Measurements from ENCODE around the gene FAIM.
"Not testable (repeated sequence)": the region's sequence is repeated elsewhere in the genome, so short reads cannot be mapped to it uniquely, and the experiment has no call there.

The FAIM gene
- 2.2 to 3.6 reads per million in 2 donors for total RNA-seq

DNA sequence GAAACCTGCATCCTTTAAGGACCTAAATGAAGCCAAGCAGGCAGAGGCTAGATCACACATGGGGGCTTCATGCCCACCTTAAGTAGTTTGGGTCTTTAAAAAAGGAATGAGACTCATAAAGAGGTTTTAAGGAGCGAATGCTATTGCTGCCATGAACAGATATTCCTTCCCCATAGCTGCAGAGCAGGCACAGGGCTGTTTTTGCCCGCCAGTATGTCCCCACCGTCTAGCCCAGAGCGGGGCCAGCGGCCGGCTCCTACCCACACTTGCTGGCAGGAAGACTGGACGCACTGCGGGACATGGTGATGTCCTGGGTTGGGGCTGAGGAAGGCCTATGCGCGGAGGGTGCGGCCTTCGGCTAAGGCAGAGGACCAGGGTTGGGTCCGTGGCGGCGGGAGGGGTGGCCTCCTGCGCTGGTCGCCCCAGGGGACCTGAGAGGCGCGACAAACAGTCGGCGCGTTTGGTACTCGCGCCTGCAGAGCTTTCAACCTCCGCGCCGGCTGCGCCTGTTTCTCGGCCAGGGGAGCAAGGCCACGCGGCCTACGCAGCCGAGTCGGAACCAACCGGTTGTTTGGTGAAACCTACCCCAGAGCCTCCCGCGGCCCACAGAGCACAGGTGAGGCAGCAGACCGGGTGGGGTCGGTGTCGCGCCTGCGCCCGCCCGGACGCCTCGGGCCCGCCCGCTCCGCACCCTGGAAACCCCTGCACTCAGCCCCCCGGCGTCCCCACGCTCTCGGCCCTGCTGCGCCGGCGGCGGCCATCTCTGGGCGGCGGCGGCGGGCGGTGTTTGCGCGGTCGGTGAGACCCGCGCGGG is at the start of gene FAIM:
Gene FAIM (plus strand): TSS at position 450 of the 814 bp plus-strand sequence. CDS start 10,956 bp downstream, outside the sequence.
- peak; percentile 45 for DNase-seq

DNA sequence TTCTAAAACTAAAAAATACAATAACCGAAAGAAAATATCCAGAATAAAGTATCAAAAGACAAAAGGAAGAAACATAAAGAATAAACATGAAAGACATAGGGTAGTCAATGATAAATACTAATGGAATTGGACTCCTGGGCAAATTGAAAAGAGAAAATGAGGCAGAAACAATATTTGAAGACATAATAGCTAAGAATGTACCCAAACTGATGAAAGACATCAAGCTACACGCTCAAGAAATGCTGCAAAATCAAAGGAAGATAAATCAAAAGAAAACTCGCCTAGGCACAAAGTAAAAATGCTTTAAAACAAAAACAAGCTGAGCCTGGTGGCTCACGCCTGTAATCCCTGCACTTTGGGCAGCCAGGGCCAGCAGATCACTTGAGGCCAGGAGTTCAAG is 49.4 kb upstream of the FAIM start:
- no peak for DNase-seq

GRCh38 chr3:138560501-138560900 is 48.1 kb upstream of the FAIM start:
- no peak for DNase-seq

DNA sequence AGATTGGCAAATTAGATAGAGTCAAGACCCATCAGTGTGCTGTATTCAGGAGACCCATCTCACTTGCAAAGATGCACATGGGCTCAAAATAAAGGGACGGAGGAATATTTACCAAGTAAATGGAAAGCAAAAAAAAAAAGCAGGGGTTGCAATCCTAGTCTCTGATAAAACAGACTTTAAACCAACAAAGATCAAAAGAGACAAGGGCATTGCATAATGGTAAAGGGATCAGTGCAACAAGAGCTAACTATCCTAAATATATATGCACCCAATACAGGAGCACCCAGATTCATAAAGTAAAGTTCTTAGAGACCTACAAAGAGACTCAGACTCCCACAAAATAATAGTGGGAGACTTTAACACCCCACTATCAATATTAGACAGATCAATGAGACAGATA is 45.7 kb upstream of the FAIM start:
- DNase-seq, result not testable (repeated sequence)

- DNase-seq, result not testable (repeated sequence)
These were observed 42.3 kb upstream of the FAIM start for GRCh38 chr3:138566293-138566692.

DNA sequence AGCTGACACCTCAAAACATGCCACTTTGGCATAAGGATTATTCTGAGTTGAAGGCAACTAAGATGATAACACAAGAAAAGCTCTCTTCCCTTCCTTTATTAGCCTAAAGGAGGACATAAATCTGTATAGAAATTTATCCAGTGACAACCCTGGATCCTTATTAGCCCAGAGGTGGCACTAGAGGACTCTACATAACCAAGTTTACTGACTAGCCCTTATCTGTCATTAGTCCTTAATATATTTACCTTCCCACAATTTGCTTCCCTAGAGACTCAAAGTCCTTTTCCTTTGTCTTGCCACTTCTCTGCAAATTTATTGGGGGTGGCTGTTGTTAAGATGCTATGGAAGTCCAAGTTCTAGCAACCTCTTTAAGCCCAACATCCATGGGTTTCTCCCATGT is 41.2 kb upstream of the FAIM start:
- DNase-seq, result no peak

GRCh38 chr3:138569090-138569489 is 39.5 kb upstream of the FAIM start:
- DNase-seq, result no peak

DNA sequence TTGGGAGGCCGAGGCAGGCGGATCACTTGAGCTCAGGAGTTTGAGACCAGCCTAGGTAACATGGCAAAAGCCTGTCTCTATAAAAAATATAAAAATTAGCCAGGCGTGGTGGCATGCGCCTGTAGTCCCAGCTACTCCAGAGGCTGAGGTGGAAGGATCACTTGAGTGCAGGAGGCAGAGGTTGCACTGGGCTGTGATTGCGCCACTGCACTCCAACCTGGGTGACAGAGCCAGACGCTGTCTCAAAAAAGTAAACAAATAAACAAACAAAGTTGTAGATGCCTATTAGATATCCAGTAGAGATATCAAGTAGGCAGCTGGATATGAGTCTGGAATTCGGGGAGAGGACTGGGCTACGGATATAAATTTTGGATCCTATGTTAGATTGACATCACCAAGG is 38.9 kb upstream of the FAIM start:
- DNase-seq, result not testable (repeated sequence)

- DNase-seq, result no peak
These were observed 35.4 kb upstream of the FAIM start for GRCh38 chr3:138573138-138573537.

- no peak for DNase-seq
These were observed 30.4 kb upstream of the FAIM start for GRCh38 chr3:138578141-138578540.

GRCh38 chr3:138578961-138579574 is 29.5 kb upstream of the FAIM start:
- no peak for DNase-seq

- no peak for DNase-seq
These were observed 21.2 kb upstream of the FAIM start for GRCh38 chr3:138587374-138587773.

DNA sequence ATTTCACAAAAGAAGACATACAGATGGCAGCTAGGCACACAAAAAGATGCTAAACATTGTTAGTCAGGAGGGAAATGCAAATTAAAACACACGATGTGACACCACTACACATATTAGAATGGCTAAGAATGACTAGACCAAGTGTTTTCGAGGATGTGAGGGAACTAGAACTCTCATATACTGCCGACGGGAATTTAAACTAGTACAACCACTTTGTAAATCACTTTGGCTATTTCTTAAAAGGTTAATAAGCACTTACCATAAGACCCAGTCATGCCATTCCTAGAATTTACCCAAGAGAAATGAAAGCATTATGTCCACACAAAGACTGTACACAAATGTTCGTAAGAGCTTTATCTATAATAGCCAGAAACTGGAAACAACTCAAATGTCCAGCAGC is 20.1 kb upstream of the FAIM start:
- DNase-seq, result no peak

- no peak for DNase-seq
These were observed 17.2 kb upstream of the FAIM start for GRCh38 chr3:138591392-138591791.

DNA sequence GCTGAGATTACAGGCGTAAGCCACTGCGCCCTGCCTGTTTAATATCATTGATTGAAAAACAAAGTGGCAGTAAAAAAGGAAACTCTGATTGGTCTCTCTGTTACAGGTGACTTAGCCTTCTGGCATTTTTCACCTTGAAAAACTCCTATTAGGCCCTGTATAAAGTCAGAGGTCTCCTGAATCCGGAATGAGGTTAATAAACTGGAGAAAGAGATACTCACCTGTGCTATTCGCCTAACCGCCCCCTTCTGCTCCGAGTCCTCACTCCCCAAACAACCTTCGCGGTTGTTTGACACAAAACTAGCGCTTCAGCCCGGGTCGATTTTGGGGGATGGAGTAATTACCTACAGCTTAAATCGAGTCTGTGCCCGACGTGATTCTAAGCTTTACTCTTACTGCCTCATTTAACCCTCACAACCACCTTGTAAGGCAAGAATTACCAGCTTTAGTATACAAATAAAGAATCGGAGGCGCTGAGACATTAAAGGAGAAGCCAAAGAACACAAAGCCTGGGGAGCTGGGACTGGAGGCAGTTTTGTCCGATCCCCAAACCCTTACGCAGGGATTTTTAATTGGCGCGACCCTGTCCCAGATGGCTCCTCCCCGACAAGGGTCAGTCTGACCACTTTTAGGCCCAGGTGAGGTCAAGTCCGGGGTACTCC is 15.0 kb upstream of the FAIM start:
- no peak for DNase-seq

DNA sequence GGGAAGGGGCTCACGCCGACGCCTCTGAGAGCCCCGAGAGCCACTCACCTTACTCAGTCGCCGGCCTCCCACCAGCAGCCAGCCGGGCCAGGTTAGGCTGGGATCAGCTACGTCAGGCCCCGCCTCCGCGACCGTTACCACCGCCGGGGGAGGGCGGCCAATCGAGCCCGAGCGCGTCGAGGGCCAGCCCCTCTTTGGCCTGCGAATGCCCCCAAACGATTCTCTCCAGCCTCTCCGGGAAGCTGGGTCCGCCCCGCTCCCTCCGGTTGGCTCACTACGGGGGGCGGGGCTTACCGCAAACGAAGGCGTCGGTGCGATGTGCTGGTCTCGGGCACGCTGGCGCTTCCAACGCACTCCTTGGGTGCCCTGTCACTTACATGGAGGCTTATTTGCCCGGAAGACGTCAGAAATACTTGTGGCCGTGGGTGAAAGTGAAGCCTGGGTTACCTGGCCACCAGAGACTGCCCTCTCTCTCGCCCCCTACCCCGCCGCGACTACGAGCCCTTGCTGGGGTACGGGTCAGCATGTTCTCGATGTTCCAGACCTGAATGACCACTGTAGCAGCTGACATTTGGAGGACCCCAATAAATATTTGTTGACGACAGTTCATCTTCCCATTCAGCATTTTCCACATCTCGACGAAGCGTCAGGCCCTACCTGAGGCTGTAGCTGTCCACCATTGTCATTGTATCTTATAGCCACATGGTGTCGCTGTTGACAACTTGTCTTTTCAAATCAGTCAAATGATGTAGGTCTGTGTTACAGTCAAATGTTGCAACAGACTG is 14.2 kb upstream of the FAIM start, which contains the start of gene CEP70:
Gene CEP70 (minus strand): TSS at position 111 of the 785 bp plus-strand sequence. CDS start 21,333 bp downstream, outside the sequence.
- peak; percentile 86 for DNase-seq

GRCh38 chr3:138594935-138595610 is 13.5 kb upstream of the FAIM start:
- no peak for DNase-seq

- not testable (repeated sequence) for DNase-seq
These were observed 11.2 kb upstream of the FAIM start for GRCh38 chr3:138597186-138597976.

- no peak for DNase-seq
These were observed 10.0 kb upstream of the FAIM start for GRCh38 chr3:138598534-138598933.

- no peak for DNase-seq
These were observed 8.3 kb upstream of the FAIM start for GRCh38 chr3:138600100-138600745.

GRCh38 chr3:138601661-138602060 is 6.9 kb upstream of the FAIM start:
- DNase-seq, result not testable (repeated sequence)

Data from T-helper 9 cell (primary cell).